GM19395 (cell line): Measurements from ENCODE around the gene AP1B1.

Source experiments
- ATAC-seq: cut with Tn5 transposase; IDR thresholded peaks from one replicate; pipeline ENCODE4 v1.9.1; 2021; ENCODE audit warnings: mild to moderate bottlenecking, moderate library complexity; ENCODE audit not compliant: unreplicated experiment

Gene AP1B1

DNA sequence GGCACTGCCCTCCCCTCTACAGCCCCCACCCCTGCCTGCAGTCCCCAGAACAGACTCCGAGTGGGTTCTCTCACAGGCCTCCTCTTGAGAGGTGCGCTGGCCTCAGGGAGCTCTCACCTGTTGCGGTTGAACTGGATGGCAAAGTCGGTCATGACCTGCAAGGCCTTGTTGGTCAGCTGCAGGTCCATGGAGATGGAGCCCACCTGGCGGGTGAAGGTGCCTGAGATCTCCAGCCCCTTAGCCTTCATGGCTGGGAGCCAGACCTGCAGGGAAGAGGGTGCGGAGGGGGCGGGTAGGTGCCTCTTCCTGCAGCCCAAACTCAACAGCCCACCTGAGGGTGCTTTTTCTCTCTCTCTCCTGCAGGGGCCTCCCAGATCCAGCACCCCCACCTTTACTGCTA is 54.2 kb downstream of the AP1B1 start:
- no peak for ATAC-seq

DNA sequence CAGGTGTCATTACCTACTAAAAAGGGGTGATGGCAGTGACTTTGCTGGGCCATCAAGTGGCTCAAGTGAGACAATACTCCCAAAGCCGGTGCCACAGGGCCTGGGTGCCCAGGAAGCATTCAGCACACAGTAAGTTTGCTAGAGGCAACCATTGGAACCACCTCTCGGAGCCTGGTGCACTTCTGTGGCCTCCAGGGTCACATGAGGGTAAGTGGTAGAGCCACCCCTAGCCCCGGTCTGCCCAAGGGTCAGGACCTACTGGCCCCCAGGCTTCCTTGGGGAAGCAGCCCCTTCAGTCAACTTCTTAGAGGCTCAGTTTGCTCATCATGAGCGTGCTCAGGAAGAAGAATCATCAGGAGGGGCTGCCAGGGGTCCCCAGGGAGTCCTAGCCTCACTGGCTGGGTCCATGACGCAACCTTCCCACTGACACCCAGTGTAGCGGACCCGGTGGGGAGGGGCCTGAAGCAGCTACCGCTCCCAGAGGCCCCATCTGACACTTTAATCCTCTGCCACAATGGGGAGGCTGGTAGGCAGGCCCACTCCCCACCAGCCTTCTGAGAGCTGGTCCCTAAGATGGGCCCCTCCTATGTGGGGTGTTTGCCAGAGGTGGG is 55.4 kb downstream of the AP1B1 start:
- ATAC-seq: no peak

DNA sequence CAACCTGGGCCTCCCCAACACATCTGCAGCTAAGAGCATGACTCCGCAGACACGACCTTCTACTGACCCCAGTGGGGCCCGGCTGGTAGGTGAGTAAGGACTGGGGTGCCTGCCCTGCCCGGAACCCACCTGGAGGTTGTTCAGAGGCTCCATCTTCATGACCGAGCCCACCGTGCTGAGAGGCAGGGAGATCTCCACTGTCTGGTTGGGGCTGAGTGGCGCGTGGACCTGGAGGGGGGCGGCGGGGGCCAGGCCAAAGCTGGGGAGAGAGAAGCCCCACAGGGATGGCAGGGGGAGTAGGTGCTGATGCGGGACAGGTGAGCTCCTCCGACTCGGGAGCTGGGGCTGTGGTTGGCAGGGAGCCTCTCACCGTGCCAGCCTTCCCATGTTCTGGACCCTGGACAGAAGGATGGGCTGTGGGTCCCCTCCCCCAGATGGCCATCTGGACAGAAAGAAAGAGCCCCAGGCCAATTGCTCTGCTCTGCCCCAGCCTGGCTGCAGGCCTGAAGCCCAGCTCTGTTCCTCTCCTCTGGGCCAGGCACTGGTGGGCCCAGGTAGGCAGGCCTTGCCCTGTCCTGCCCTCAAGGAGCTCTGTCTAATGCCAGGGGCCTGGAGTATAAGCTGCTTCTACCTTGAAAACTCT is 56.6 kb downstream of the AP1B1 start:
- ATAC-seq: no peak

DNA sequence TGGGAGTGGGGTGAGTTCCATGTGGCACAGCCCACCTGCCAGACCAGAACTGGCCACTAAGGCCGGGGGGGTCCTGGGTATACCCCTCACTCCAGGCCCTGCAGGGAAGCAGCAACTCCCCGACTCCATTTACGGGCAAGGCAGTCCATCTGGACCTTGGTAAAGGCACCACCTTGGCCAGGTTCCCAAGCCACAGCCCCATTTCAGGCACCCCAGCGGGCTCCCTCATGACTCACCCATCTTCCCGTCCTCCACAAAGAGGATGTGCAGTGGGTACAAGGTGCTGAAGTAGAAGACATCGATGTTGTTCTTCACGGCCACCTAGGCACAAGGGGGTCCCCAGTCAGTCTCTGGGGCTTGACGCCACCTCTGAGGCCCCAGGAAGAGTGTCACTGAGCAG is 57.2 kb downstream of the AP1B1 start:
- no peak for ATAC-seq

DNA sequence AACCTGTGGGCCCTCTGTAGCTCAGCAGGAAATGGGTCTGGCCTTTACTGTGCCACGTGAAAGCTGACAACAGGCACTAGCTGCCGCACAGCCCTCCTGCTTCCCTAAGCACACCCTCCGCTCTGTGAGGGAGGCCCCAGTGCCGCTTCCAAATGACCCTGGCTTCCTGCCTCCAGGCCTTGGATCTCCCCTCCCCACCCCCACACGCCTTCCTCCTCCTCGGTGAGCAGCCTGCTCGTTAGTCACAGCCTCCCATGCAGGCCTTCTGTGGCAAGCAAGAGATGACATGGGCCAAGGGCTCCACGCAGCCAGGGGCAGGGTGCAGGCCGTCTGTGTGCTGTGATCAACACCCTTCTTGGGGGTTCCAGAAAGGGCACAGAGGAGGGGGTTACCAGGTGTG is 57.6 kb downstream of the AP1B1 start:
- ATAC-seq: no peak

DNA sequence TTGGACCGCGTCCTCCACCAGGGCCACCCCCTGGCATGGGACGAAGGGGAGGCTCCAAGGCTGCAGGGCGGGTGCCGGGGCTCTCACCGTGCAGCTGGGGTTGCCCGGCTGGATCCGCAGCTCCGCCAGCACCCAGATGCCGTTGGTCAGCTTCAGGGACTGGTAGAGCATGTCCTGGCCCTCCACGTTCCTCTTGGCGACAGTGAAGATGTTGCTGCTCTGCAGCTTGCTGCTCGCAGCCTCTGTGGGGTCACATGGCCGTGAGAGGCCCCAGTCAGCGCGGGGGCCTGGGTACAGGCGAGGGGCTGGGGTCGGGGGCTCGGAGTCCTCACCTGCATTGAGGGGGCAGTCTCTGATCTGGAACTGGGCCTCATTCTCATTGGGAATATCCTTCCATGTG is 58.1 kb downstream of the AP1B1 start:
- ATAC-seq: no peak

DNA sequence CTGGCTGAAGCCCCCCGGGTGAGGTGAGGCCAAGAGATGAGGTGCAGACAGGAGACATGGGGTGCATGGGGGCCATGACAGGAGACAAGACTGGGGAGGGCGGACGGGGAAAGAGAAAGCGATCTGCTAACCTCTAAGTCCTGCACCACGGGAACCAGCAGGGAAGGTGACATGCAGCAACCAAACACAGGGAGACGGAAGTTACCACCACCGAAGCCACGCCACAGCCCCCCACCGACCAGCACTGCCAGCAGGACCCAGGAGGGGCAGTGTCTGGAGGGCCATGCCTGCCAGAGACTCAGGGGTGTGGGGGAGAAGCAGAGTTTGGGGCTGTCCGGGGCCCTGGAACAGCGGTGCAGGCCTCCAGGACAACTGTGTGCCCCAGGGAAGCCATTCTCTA is 58.8 kb downstream of the AP1B1 start:
- no peak for ATAC-seq

DNA sequence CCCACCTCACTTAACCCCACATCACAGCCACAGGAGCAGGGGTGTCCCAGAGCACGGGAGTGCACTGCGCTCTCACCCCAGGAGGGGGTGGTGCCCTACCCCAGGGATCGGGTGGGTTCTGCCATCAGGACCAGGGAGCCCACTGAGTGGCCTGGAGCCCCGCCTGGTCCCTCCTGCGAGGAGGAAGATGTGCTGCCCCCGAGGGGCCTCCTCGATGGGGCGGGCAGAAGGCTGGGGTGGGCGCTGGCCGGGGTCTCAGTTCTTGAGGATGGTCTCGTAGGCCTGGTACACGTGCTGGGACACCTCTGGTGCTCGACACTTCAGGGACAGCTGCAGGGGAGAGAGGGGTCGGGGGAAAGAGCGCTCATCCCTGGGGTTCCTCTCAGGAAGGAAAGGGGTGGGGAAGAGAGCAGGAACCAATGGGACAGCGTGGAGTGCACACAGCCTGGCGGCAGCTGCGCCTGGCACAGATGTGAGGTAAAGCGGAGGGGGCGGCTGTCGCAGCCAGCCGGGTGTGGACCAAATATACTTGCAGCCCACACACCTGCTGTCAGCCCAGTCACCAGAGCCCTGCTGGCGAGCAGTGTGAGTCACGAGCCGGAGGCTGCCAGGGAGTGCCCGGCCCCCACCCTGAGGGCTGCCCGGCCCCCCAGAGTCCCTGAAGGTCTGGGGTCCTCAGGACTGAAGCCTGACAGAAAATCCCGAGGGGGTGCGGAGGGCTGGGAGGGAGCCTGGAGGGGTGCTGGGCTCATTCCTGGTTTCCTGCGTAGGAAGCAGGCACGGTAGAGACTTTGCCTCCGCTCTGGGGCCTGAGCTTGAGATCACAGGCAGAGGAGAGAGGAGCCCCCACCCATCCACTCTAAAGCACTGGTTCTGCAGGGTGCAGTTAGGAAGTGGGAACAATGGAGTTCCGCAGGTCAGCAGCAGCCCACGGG is 59.5 kb downstream of the AP1B1 start:
- ATAC-seq: no peak

DNA sequence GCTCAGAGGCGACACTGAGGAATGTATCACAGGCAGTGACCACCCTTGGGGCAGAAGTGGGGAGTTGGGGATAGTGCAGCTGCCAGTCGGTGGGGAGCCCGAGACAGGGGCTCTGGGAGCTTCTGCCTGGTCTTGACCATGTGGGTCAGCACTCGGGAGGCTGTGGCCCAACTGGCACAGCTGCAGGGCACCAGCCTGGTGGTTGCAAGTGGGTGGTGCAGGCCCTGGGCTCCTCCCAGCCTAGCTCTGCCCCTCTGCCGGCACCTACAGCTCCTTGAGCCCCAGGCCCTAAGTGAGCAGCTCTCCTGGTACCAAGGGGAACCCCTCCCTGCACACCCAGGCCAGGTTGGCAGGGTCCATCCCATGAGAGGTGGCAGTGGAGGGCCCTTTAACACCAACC is 60.3 kb downstream of the AP1B1 start:
- ATAC-seq: no peak

DNA sequence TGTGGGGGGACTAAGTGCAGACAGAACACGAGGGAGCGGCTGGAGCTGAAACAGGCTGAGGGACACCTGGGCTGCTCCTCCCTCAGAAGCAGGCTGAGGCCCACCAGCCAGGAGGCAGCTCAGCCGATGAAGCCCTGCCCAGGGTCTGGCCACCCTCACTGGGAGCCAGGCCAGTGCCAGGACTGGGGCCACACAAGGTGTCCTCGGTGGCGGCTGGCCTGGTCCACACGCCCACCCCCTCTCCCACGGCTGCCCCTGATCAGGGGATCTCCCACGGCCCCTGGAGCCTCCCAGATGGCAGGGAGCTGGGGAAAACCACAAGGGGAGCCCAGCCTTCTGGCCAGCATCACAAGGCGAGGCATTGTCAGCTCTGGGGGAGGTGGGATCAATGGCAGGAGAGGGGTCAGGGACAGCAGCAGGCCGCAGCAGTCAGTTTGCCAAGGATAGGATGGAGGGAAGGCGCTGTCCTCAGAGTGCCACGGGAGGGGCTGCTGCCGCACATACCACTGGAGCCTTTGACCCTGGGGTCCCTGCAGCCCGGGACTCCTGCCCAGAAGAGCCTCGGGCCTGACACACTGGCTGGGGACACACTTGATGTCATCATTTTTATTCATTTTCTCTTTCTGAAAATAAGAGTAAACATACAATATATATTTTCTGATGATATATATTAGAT is 61.1 kb downstream of the AP1B1 start:
- ATAC-seq: no peak

DNA sequence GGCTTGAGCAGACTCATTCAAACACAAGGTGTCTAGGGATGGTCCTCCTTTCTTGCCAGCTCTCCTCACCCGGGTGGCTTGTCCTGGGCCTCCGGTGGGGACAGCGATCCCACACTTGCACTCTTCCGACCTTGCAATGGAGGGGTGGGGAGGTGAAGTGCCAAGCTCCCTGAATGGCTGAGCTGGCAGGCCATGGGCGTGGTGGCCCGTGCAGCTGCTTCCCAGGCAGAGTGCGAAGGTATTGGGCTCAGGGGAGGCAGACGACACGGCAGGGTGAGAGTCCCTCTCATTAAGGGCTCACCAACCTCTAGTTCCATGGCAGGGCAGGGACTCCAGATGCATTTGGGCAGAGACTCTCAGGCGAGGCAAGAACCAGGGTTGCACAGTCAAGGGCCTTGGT is 61.9 kb downstream of the AP1B1 start:
- no peak for ATAC-seq

DNA sequence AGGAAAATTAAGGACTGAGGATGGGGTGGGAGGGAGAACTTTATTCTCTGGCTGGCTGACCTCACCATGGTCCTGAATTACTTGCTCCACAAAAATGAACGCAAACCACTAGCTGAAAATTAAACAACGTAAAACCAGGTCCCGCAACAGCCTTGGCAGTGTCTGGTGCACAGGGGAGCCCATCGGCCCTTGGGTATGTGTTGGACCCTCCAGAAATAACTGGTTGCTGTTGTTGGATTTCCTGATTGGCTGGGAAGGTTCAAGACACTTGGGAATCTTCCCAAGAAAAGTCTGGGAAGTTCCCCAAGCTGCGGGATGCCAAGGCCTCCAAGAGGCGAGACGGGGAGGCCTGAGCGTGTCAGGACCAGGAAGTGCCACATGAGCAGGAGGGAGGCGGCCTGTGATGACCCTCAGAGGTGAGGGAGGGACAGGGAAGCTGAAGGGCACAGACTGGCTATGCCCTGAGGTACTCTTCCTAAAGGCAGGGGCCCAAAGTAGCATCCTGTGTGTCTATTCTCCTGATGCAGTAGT is 62.5 kb downstream of the AP1B1 start:
- no peak for ATAC-seq

DNA sequence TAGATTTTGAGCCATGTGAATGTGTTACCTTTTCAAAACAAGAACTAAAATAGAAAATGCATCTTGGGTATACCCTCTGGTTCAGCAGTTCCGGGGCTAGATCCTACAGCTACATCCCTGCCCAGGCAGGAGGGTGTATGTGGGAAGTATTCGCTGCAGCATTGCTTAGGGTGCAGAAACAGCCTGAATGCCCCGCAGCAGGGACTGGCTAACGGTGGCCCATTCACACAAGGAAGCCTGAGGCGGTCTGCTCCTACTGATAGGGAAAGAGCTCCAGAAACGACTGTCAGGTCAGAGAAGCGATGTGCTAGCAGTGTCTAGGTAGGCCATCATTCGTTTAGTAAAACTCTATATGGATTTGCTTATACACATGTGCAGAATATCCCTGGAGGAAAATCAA is 63.0 kb downstream of the AP1B1 start:
- no peak for ATAC-seq

DNA sequence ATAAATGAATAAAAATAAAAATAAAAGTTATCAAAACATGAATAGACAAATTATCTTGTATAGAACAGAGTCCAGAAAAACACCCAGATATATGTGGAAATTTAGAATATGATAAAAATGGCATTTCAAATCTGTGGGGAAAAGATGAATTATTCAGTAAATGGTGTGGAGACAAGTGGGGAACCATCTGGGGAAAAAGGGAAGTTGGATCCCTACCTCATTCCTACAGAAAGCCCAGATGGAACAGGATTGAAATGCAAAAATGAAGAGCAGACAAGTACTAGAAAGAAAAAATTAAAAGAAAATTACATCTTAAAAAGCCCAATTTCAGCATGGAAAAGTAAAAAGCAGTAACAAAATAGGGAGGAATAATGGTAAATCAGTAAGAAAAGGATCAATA is 64.7 kb downstream of the AP1B1 start:
- ATAC-seq: no peak

DNA sequence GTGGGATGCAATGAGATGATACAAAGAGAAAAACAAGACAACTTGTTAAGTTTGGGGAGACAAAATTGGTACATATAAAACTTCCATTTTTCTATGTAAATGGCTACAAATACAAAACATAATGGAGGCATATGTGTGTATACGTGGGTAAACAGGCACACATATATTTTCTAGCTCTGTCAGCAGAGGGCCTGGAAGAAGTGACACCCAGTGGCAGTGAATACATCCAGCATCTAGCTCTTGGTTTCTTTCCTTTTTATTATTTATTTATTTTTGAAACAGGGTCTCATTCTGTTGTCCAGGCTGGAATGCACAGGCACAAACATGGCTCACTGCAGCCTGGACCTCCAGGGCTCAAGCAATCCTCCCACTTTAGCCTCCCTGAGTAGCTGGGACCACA is 67.8 kb downstream of the AP1B1 start:
- ATAC-seq: no peak

DNA sequence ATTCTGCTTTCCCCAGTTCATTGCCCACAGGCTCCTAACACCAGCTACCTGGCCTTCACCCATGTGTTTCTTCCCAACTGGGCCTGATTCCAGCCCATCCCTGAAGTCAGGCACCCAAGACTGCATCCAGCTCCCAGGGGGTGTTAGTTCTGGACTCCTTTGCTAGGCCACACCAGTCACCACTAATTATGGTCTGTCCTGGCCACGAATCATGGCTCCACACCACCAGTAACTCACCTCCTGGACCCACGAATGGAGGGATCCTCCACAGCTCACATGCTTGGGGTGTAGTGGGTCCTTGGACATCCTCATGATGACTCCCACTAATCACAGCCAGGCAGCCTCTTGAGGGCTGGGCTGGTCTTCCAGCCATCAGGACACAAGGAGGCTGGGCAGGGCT is 69.3 kb downstream of the AP1B1 start:
- ATAC-seq: no peak

DNA sequence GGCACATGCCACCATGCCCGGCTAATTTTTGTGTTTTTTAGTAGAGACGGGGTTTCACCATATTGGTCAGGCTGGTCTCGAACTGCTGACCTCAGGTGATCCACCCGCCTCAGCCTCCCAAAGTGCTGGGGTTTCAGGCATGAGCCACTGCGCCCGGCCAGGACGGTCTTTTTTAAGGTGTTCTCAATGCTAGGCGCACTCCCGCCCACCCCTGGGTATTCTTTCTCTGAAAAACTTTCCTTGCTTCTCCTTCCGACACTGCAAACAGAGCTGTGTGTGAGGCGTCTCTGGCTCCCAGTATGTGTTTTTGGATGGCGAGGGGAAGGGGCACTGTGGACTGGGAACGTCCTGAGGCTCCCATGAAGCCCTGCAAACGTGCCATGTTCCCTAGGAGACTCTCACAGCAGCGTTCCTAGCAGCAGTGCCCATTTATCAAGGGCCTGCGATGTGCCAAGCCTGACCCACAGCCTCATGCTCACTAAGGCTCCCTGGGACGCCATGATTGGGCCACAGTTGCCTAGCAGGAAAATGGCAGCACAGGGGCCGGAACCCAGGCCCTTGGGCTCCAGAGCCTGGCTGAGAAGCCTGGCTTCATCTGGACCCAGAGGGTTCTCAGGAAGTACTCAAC is 70.4 kb downstream of the AP1B1 start:
- ATAC-seq: no peak

DNA sequence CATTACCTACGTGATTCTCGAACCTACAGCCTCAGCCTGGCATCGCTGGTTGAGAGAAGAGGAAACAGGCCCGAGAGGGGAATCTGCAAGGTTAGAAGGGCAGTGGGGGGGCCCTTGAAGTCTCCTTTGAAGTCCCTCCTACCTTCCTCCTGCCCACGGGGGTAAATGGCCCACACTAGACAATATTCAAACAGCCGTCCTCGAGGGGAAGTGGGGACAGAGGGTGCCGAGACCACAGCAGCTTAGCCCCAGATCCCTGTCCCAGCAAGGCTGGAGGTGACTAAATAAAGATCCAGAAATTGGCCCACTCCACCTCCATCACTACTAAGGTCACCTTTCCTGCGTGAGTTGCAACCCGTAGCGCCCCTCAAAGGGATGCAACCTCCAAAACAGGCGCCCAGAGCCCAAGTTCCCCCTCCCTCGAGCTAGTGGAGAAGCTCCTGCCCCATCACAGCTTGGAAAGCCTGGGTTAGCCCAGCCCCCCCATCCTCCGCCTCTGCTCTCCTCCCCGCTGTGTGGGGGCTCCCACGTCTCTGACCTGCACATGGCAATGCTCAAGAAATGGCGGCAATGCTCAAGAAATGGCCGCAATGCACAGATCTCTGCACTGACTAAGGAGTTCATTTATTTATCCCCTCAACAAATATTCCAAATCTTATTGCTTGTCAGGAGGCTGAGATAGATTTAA is 72.1 kb downstream of the AP1B1 start:
- no peak for ATAC-seq

DNA sequence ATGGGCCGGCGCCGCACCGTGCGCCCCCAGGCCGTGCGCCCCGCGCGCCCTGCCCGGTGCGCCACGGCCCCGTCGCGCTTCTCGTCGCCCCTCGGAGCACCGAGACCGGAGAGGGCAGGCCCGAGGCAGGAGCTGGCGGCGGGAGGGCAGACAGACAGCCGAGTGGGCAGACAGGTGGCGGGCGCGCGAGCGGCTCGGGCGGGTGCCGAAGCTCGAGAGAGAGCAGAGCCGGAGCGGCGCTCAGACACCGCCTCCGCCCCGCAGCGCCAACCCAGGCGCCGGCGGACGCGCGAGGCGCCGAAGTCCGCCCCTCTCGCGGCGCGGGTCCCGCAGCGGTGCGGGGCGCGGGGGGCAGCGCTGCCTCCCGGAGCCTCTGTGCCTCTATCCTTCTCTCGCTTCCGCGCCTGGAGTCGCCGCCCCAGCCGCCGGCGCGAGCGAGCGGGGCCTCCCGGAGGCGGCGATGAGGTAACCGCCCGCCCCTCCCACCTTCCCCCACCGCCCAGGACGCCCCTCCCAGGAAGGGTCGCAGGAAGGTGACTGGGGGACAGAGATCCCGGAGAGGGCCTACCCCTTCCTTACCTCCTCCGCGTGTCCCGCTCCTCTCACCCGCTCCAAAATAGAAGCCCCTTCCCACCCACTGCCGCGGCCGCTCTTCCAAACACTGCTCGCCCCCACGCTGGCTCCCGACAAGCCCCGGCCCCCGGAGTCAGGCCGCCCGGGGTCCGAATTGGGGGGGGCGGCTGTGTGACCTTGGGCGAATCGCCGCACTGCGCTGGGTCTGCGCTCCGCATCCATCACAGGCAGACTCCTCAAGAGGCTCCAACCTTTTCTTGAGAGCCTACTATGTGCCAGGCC is 72.9 kb downstream of the AP1B1 start, which contains the start of gene RASL10A:
TSS of gene RASL10A (minus strand) at position 412 of the 855 bp plus-strand sequence. CDS start 451 bp downstream, outside the sequence.
- no peak for ATAC-seq
